ENCODE data around the gene AMOTL2.

Gene AMOTL2

GRCh38 chr3:134311265-134311664, 63.0 kb downstream of the AMOTL2 start:
- no peak overlapping the region for H3K4me3 ChIP-seq (ENCODE audit: control insufficient read depth, low read depth, low read length)
- DNase-seq (ENCODE audit: low read depth) = no peak
- no peak for TF ChIP-seq CTCF (IDR thresholded peaks at IDR 0.05; ENCODE audit: control insufficient read depth, insufficient read depth, low read depth, low read length, missing control alignments)

- DNase-seq (ENCODE audit: low read depth) = no peak
- no peak for TF ChIP-seq CTCF (IDR thresholded peaks at IDR 0.05; ENCODE audit: control insufficient read depth, insufficient read depth, low read depth, low read length, missing control alignments)
- no peak overlapping the region for H3K4me3 ChIP-seq (ENCODE audit: control insufficient read depth, low read depth, low read length)
These were observed 64.1 kb downstream of the AMOTL2 start for GRCh38 chr3:134309987-134310700.

- peak; percentile 99 for TF ChIP-seq CTCF (IDR thresholded peaks at IDR 0.05; ENCODE audit: control insufficient read depth, insufficient read depth, low read depth, low read length, missing control alignments)
- peak; percentile 82 for DNase-seq (ENCODE audit: low read depth)
- H3K4me3 ChIP-seq (ENCODE audit: control insufficient read depth, low read depth, low read length) = no peak overlapping the region
These were observed 65.8 kb downstream of the AMOTL2 start for GRCh38 chr3:134308350-134308891.

GRCh38 chr3:134307425-134307824, 66.8 kb downstream of the AMOTL2 start:
- no peak for DNase-seq (ENCODE audit: low read depth)
- H3K4me3 ChIP-seq (ENCODE audit: control insufficient read depth, low read depth, low read length) = no peak overlapping the region
- no peak for TF ChIP-seq CTCF (IDR thresholded peaks at IDR 0.05; ENCODE audit: control insufficient read depth, insufficient read depth, low read depth, low read length, missing control alignments)

GRCh38 chr3:134306320-134306719, 67.9 kb downstream of the AMOTL2 start:
- no peak overlapping the region for H3K4me3 ChIP-seq (ENCODE audit: control insufficient read depth, low read depth, low read length)
- no peak for TF ChIP-seq CTCF (IDR thresholded peaks at IDR 0.05; ENCODE audit: control insufficient read depth, insufficient read depth, low read depth, low read length, missing control alignments)
- no peak for DNase-seq (ENCODE audit: low read depth)
